Activated CD4-positive, CD25-positive, alpha-beta regulatory T cell treated with anti-CD3 and anti-CD28 coated beads, Interleukin-2, amount 50 U/mL, for 24 hours (primary cell): ENCODE data around the gene STAT2.
"Not testable (repeated sequence)": the region's sequence is repeated elsewhere in the genome, so short reads cannot be mapped to it uniquely, and the experiment has no call there.

ENCODE experiments used
- ATAC-seq, 2 donors: fragments of 150-1000 bp; cut with Tn5 transposase; one replicate each; pipeline ENCODE4 v1.10.0; 2021; ENCODE audit warnings: mild to moderate bottlenecking in 1 of 2, moderate library complexity in 1 of 2

STAT2 gene

GRCh38 chr12:56361487-56362129 is 1.7 kb upstream of the STAT2 start:
- ATAC-seq, result no peak

- no peak for ATAC-seq
Observed at GRCh38 chr12:56358836-56359532, 923 bp downstream of the STAT2 start.

- ATAC-seq, result no peak
Observed at GRCh38 chr12:56351325-56351724, 8.6 kb downstream of the STAT2 start.

GRCh38 chr12:56350662-56351061 is 9.2 kb downstream of the STAT2 start:
- no peak for ATAC-seq

- no peak for ATAC-seq
Observed at GRCh38 chr12:56348776-56349175, 11.1 kb downstream of the STAT2 start.

GRCh38 chr12:56347255-56347654 is 12.7 kb downstream of the STAT2 start:
- not testable (repeated sequence) for ATAC-seq

GRCh38 chr12:56346675-56347074 is 13.2 kb downstream of the STAT2 start:
- peak in 1 of 2 donors; percentile 24 for ATAC-seq

GRCh38 chr12:56342290-56342689 is 17.6 kb downstream of the STAT2 start:
- not testable (repeated sequence) for ATAC-seq

- no peak for ATAC-seq
Observed at GRCh38 chr12:56341616-56342015, 18.3 kb downstream of the STAT2 start.

GRCh38 chr12:56339158-56339422 is 20.8 kb downstream of the STAT2 start:
- no peak for ATAC-seq

- ATAC-seq, result peak; percentile 86 to 87
Observed at GRCh38 chr12:56338308-56339157, 21.4 kb downstream of the STAT2 start, which contains the start of gene IL23A. IL23A (plus strand) TSS chr12:56338884; CDS start chr12:56339045, 161 bp downstream.

GRCh38 chr12:56337753-56338251 is 22.1 kb downstream of the STAT2 start:
- ATAC-seq, result no peak

GRCh38 chr12:56336361-56337167 is 23.3 kb downstream of the STAT2 start:
- ATAC-seq, result no peak

- not testable (repeated sequence) for ATAC-seq
Observed at GRCh38 chr12:56335527-56335926, 24.4 kb downstream of the STAT2 start.

GRCh38 chr12:56334490-56334793 is 25.5 kb downstream of the STAT2 start:
- no peak for ATAC-seq

- peak; percentile 90 to 91 for ATAC-seq
Observed at GRCh38 chr12:56333679-56334489, 26.0 kb downstream of the STAT2 start, which contains the start of gene PAN2. PAN2 (minus strand) TSS chr12:56334000; CDS start chr12:56333094, 906 bp downstream.

- peak; percentile 9 to 15 for ATAC-seq
Observed at GRCh38 chr12:56333197-56333678, 26.7 kb downstream of the STAT2 start.

GRCh38 chr12:56332512-56333196 is 27.3 kb downstream of the STAT2 start:
- ATAC-seq, result no peak

- no peak for ATAC-seq
Observed at GRCh38 chr12:56330936-56331490, 28.9 kb downstream of the STAT2 start.

GRCh38 chr12:56326533-56326932 is 33.4 kb downstream of the STAT2 start:
- ATAC-seq, result no peak

GRCh38 chr12:56326126-56326525 is 33.8 kb downstream of the STAT2 start:
- ATAC-seq, result no peak
